AG10803 (cell line): ENCODE measurements around the gene ZBTB16.

Source experiments
- DNase-seq: peaks from one replicate; pipeline ENCODE4 v3.0.0; 2010; ENCODE audit warnings: low read depth
- H3K4me3 ChIP-seq: 2 replicates; pipeline ENCODE4 v1.5.1; 2011; ENCODE audit warnings: mild to moderate bottlenecking, low read length, control low read depth
- CTCF ChIP-seq: conservative IDR thresholded peaks from 2 replicates; pipeline ENCODE4 v1.5.1; 2011; ENCODE audit warnings: mild to moderate bottlenecking, low read length, control low read depth, inconsistent platforms

The ZBTB16 gene

DNA sequence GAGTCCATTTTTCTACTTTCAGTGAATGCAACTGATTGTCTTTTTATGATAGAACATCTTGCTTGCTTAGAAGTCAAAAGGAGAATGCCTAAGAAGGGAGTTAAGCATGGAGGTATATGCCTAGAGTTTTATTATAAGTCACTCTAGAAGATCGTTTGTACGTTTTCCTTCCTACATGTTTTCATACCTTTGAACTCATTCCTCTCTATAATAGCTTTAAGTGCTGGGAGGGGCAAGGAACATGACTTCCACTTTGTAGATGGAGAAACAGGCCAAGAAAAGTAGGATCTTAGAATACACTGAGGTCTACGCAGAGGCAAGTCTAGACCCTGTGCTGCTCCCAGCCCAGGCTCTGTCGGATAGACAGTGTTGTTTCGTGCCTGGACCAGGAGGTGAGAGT is 114.3 kb downstream of the ZBTB16 start:
- no peak for DNase-seq
- no peak overlapping the region for H3K4me3 ChIP-seq
- no peak for TF ChIP-seq CTCF

GRCh38 chr11:114174712-114175495 is 115.4 kb downstream of the ZBTB16 start:
- no peak for DNase-seq
- H3K4me3 ChIP-seq, result no peak overlapping the region
- TF ChIP-seq CTCF, result no peak

- TF ChIP-seq CTCF, result no peak
- no peak overlapping the region for H3K4me3 ChIP-seq
- no peak for DNase-seq
Measured at GRCh38 chr11:114175706-114176105, 116.2 kb downstream of the ZBTB16 start.

GRCh38 chr11:114176321-114176720 is 116.8 kb downstream of the ZBTB16 start:
- DNase-seq, result no peak
- no peak for TF ChIP-seq CTCF
- no peak overlapping the region for H3K4me3 ChIP-seq

- DNase-seq, result no peak
- H3K4me3 ChIP-seq, result no peak overlapping the region
- no peak for TF ChIP-seq CTCF
Measured at GRCh38 chr11:114178656-114179055, 119.1 kb downstream of the ZBTB16 start.

- TF ChIP-seq CTCF, result no peak
- no peak overlapping the region for H3K4me3 ChIP-seq
- DNase-seq, result no peak
Measured at GRCh38 chr11:114179234-114179941, 119.9 kb downstream of the ZBTB16 start.
